Panc1 (cell line): ENCODE results near the gene CCDC88A.

ENCODE experiments used
- CTCF ChIP-seq: fragments of 450-650 bp; IDR thresholded peaks from 2 replicates; pipeline ENCODE4 v1.5.1; 2017; ENCODE audit warnings: mild to moderate bottlenecking
- POLR2AphosphoS5 ChIP-seq: IDR thresholded peaks from 2 replicates; pipeline ENCODE4 v1.6.1; 2012; ENCODE audit warnings: mild to moderate bottlenecking, low read depth, low read length, moderate library complexity
- REST ChIP-seq, 2 experiments: IDR thresholded peaks; 2 replicates each; pipeline ENCODE4 v1.6.1; 2011 to 2012; ENCODE audit warnings: low read depth in 2 of 2, control low read depth in 1 of 2, low read length in 1 of 2, mild to moderate bottlenecking in 1 of 2, moderate library complexity in 1 of 2; ENCODE audit not compliant: insufficient read depth in 1 of 2
- SIN3A ChIP-seq: IDR thresholded peaks from 2 replicates; pipeline ENCODE4 v1.6.1; 2012; ENCODE audit warnings: low read depth, mild to moderate bottlenecking, low read length, moderate library complexity, borderline replicate concordance; ENCODE audit not compliant: insufficient read depth
- TCF7L2 ChIP-seq: IDR thresholded peaks from 2 replicates; pipeline ENCODE4 v1.6.1; 2011; ENCODE audit warnings: mild to moderate bottlenecking, low read depth, low read length, inconsistent platforms

- TF ChIP-seq CTCF: no peak
- TF ChIP-seq REST (IDR thresholded peaks at IDR 0.05; ENCODE audit: insufficient read depth in 1 of 2, low read depth in 2 of 2, low read length in 1 of 2): no peak
- no peak for TF ChIP-seq POLR2AphosphoS5
- TF ChIP-seq SIN3A: no peak
- TF ChIP-seq TCF7L2: no peak
Measured at GRCh38 chr2:55269645-55269990, 150.0 kb downstream of the CCDC88A start.
